Central memory CD4-positive, alpha-beta T cell (primary cell): ENCODE measurements around the gene COLEC11.

ENCODE experiments used
- DNase-seq: peaks from one replicate; pipeline ENCODE4 v3.0.0; 2022

The COLEC11 gene

DNA sequence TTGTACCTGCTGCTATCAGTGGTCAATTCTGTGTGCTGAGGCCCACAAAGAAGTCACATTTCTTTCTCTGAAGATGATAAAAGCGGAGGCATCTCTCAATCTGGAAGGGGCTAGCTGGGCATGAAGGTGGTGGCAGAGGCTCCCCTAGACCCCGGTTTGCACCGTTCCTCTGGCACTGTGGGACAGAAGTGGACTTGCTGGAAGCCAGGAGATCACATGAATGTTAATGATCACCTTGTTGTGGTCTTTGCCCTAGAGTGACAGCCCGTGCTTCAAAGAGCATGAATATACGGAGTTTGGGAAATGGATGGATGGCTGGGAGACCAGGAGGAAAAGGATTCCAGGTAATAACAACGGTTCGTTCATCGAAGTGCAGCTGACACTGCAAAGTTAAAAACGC is 83.3 kb downstream of the COLEC11 start:
- DNase-seq = no peak

DNA sequence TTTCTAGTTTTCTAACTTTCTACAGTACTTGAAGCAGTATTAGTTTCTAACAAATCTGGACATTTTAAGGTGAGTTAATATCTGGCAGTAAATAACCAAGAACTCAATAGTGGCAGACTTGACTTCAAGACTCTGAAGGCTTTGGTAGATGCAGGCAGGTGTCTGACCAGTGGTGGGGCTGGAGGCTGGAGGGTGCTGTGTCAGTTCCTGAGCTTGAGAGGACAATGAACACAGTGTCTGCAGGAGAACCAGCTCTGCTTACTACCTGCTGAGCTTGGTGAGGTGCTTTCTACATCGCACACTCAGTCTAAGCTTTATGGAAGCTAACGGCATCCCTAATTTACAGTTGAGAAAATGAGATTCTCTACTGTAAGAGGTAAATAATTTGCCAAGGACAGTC is 84.3 kb downstream of the COLEC11 start:
- no peak for DNase-seq

DNA sequence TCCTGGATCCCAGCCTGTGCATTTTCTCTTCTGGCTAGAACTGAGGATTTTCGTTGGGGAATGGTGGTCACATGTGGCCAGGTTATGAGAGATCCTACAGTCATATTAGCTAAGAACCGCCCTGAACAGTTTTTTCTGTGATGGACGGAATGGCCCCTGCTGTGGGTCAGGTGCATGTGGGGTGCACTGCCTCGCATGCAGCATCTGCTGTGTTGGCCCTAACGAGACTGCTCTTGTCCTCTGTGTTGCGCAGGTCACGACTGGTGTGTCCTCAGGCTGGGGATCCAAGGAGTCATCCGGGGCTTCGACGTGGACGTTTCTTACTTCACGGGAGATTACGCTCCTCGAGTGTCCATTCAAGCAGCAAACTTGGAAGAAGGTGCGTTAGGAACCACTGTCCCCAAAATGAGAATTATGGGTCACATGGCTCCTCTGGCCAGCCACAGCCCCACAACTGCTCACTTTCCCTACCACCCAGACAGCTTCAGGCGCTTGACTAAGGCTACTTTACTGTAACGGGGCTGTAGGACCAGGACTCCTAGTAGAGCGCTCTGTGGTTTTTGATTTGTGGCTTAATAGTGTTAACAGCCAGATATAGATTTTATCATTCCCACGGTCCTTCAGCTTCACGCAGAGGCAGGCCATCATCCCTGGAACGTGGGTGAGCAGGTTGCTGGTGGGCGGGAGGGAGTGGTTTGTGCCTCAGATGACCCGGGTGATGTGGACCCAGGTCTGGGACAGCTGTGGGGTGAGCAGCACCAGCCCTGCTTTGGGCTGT is 84.9 kb downstream of the COLEC11 start:
- no peak for DNase-seq

DNA sequence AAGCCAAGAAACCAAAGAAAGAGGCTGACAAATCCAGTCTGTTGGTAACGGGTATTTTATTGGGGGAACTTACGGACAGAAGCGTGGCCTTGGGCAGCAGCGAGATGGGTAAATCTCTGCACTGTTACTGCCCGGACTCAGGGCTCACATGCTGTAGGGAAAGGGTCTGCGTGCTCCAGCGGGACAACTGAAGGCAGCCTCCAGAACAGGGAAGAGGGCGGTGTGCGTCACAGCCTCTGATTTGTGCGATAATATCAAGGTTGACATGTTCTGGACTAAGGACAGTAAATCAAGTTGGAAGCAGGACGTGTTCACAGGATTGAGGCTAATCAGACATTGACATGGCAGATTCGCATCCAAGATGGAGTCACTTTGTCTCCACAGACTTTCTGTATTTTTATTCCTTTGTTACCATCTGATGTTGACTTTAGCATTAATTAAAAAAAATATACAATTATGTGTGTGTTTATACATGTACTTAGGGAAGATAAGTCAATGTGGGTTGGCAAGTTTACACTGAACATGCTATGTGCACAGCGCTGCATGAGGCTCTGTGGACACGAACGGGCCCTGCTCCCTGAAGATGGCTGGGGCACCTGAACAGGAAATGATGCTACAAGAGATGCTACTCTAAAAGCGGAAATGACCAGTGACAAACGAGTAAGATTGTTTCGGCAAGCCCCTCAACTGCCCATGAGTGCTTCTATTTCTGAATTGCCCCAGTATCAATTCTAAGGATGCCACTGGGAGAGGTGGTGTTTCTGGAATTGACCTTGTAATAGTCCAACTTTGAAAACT is 85.8 kb downstream of the COLEC11 start:
- no peak for DNase-seq

DNA sequence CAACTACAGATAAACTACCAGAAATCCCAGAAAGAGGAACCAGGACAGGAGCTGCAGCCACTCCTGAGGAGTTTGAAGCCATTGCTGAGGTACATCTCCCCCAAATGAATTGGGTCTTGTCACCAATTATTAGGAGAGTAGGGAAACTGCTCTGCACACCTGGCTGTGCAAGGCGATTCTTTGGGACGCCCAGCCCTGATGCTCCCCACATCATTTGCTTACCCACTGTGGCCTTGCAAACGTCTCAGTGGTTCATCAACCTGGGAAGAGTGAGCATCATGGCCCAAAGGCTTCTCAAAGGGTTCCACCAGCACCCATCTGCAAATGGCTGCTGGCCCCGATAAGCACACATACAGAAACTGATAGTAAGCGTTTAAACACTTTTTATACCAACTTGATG is 86.7 kb downstream of the COLEC11 start:
- no peak for DNase-seq

DNA sequence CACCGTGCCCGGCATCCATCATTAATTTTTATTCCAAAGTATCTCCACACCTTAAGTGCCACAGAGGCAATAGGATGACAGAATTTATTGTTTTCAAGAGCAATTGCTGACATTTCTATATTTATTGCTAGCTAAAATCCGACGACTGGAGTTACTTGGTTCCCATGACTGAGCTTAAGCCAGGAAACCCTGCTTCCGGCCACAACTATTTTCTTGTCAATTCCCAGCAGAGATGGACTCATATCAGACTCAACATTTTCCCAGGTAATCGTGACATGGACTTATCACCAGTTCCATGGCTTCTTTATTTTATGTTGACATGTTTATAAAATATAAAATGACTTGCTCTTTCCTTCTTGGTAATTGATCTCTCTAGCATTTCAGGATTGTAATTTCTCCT is 87.9 kb downstream of the COLEC11 start:
- DNase-seq = no peak

DNA sequence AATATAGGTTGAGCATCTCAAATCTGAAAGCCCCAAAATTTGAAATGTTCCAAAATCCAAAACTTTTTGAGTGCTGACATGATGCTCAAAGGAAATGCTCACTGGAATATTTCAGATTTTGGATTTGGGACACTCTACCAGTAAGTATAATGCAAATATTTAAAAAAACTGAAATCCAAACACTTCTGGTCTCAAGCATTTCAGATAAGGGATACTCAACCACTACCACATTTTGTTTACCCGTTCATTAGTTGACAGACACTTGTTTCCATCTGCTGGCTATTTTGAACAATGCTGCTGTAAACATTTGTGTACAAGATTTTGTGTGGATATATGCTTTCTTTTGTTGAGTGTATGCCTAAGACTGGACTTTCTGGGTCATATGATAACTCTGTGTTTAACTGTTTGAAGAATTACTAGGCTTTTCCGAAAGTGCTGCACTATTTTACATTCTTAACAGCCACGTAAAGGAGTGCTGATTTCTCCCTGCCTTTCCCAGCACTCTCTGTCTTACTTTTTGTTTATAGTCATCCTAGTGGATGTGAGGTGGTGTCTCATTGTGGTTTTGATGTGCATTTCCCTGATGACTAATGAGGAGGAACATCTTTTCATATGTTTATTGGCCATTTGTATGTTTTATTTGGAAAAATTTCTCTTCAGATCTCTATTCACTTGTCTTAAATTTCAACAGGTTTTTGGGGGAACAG is 89.0 kb downstream of the COLEC11 start:
- DNase-seq = no peak

DNA sequence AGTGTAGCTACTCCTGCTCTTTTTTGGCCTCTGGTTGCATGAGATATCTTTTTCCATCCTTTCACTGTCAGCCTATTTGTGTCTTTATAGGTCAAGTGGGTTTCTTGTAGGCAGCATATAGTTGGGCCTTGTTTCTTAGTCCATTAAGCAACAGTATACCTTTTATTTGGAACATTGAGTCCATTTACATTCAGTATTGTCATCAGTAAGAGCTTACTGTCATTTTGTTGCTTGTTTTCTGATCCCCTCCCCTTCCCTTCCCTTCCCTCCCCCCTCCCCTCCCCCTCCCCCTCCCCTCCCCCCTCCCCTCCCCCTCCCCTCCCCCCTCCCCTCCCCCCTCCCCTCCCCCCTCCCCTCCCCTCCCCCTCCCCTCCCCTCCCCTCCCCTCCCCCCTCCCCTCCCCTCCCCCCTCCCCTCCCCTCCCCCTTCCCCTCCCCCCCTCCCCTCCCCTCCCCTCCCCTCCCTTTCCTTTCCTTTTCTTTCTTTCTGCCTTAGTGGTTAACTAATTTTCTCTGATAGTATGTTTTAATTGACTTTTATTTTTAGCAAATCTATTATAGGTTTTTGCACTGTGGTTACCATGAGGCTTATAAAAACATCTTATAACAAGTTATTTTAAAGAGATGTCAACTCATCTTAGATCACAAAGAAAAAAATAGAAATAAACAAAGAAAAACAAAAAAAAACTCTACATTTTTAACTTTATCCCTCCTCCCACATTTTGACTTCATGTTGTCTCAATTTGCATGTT is 95.3 kb downstream of the COLEC11 start:
- no peak for DNase-seq

DNA sequence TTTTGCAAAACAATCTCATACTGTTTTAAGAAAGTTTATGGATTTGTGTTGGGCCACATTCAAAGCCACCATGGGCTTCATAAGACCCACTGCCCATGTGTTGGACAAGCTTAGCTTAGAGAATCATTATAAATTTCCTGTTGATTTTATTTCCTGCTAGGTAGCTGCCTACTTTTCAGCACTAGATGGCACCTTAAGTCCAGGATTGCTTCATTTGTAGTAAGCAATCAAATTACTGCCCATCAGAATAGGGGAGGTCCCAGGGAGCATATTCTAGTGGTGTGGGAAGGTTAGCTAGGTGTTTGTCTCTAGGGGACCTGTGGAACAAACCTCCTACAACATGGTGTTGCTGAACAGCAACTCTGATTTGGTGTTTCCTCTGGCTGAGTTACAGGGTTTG is 97.5 kb downstream of the COLEC11 start:
- no peak for DNase-seq
